Central memory CD8-positive, alpha-beta T cell (primary cell): ENCODE measurements around the gene RAP1GAP.
A peak's percentile ranks its signal among the peaks of the same experiment; 100 is the strongest.

ENCODE experiments used
- ATAC-seq: fragments of 150-1000 bp; cut with Tn5 transposase; replicated peaks from 2 replicates; pipeline ENCODE4 v1.10.0; 2022; ENCODE audit warnings: mild to moderate bottlenecking, moderate FRiP score, moderate number of reproducible peaks; ENCODE audit not compliant: poor library complexity, severe bottlenecking; ENCODE audit errors: extremely low read depth
- DNase-seq, 2 donors: peaks; one replicate each; pipeline ENCODE4 v3.0.0; 2021; ENCODE audit warnings: low spot score in 2 of 2
- H3K27ac Mint-ChIP-seq: one replicate; pipeline ENCODE4 v1.8.0; 2022; ENCODE audit warnings: low read depth, mild to moderate bottlenecking, moderate library complexity, mixed read lengths
- H3K27me3 Mint-ChIP-seq: one replicate; pipeline ENCODE4 v1.8.0; 2022; ENCODE audit warnings: mixed read lengths
- H3K36me3 Mint-ChIP-seq: one replicate; pipeline ENCODE4 v1.8.0; 2022; ENCODE audit warnings: mild to moderate bottlenecking, moderate library complexity, mixed read lengths; ENCODE audit not compliant: insufficient read depth
- H3K4me1 Mint-ChIP-seq: one replicate; pipeline ENCODE4 v1.8.0; 2022; ENCODE audit warnings: mixed read lengths
- H3K4me3 Mint-ChIP-seq: one replicate; pipeline ENCODE4 v1.8.0; 2022; ENCODE audit warnings: mild to moderate bottlenecking, moderate library complexity, mixed read lengths
- H3K9me3 Mint-ChIP-seq: one replicate; pipeline ENCODE4 v1.8.0; 2022; ENCODE audit warnings: mixed read lengths

The RAP1GAP gene

DNA sequence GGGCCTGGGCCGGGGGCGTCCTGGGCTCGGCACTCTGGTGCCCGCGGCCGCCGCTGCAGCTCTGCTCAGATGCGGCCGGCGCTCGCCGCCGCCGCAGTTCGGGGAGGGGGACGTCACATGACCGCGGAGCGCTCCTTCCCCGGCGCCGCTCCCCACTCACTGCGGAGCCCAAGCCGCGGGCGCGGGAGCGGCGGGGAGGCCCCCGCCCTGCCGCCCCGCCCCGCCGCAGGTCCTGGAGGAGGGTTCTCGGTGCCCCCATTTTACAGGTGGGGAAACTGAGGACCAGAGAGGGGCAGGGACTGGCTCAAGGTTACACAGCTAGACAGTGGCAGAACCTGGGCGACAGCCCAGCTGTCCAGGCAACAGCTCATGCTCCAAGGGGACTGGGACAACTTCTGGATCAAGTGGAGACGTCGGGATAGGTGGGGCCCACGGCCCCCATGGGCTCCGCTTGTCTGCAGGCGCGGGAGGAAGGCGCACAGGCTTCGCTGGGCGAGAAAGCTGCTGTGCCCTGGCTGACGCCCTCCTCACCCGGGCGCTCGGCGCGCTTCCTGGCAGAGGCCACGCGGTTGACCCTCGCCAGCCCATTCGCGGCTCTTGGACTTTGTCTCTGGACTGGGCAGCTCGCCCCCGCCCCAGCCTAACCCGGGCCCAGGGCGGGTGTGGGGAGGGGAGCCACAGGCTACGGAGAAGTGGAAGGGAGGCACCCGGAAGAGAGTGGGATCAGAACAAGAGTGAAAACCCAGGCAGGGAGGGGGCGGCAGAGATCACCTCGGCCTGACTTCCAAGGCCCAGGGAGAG, at the start of gene RAP1GAP:
RAP1GAP (minus strand) TSS at position 100 of the 801 bp plus-strand sequence. CDS start 49,325 bp downstream, outside the sequence.
- ATAC-seq (peak; percentile 60), DNase-seq (no peak)
- H3K27me3 Mint-ChIP-seq, result peaks cover 41% of the 10 kb centered on the region
- H3K4me1 Mint-ChIP-seq, result no peaks in the 10 kb centered on the region
- H3K27ac Mint-ChIP-seq, result no peak within 1 kb of the TSS
- H3K36me3 Mint-ChIP-seq, result peaks cover 3% of the 10 kb centered on the region
- H3K9me3 Mint-ChIP-seq, result no peaks in the 10 kb centered on the region
- H3K4me3 Mint-ChIP-seq, result peak within 1 kb of the TSS; percentile 57

- no peak overlapping the region for H3K4me3 Mint-ChIP-seq
- peaks cover 58% of the 10 kb centered on the region for H3K36me3 Mint-ChIP-seq
- H3K27me3 Mint-ChIP-seq, result no peaks in the 10 kb centered on the region
- H3K27ac Mint-ChIP-seq, result no peak overlapping the region
- DNase-seq (no peak), ATAC-seq (no peak)
- H3K4me1 Mint-ChIP-seq, result peaks cover 5% of the 10 kb centered on the region
- no peaks in the 10 kb centered on the region for H3K9me3 Mint-ChIP-seq
Observed at GRCh38 chr1:21716169-21716568, 47.0 kb upstream of the RAP1GAP start.

GRCh38 chr1:21707891-21708290, 38.7 kb upstream of the RAP1GAP start:
- DNase-seq, result no peak
- Mint-ChIP-seq H3K27ac (no peak overlapping the region), H3K4me3 (no peak overlapping the region), H3K9me3 (no peaks in the 10 kb centered on the region), H3K36me3 (peaks cover 46% of the 10 kb centered on the region), H3K27me3 (no peaks in the 10 kb centered on the region), H3K4me1 (no peaks in the 10 kb centered on the region)
- ATAC-seq, result no peak

GRCh38 chr1:21707086-21707840, 38.1 kb upstream of the RAP1GAP start:
- no peak overlapping the region for H3K27ac Mint-ChIP-seq
- no peaks in the 10 kb centered on the region for H3K27me3 Mint-ChIP-seq
- H3K9me3 Mint-ChIP-seq, result no peaks in the 10 kb centered on the region
- ATAC-seq (no peak), DNase-seq (no peak)
- peaks cover 47% of the 10 kb centered on the region for H3K36me3 Mint-ChIP-seq
- no peak overlapping the region for H3K4me3 Mint-ChIP-seq
- no peaks in the 10 kb centered on the region for H3K4me1 Mint-ChIP-seq

GRCh38 chr1:21706151-21706835, 37.1 kb upstream of the RAP1GAP start:
- Mint-ChIP-seq H3K9me3 (no peaks in the 10 kb centered on the region), H3K27ac (no peak overlapping the region), H3K4me1 (no peaks in the 10 kb centered on the region), H3K36me3 (peaks cover 42% of the 10 kb centered on the region), H3K4me3 (no peak overlapping the region), H3K27me3 (no peaks in the 10 kb centered on the region)
- no peak for DNase-seq
- no peak for ATAC-seq

GRCh38 chr1:21705303-21705980, 36.3 kb upstream of the RAP1GAP start:
- no peaks in the 10 kb centered on the region for H3K4me1 Mint-ChIP-seq
- no peak overlapping the region for H3K4me3 Mint-ChIP-seq
- H3K36me3 Mint-ChIP-seq, result peaks cover 44% of the 10 kb centered on the region
- DNase-seq (no peak), ATAC-seq (no peak)
- H3K27me3 Mint-ChIP-seq, result no peaks in the 10 kb centered on the region
- no peak overlapping the region for H3K27ac Mint-ChIP-seq
- H3K9me3 Mint-ChIP-seq, result no peaks in the 10 kb centered on the region

- DNase-seq (no peak), ATAC-seq (no peak)
- no peak overlapping the region for H3K4me3 Mint-ChIP-seq
- no peaks in the 10 kb centered on the region for H3K27me3 Mint-ChIP-seq
- peaks cover 52% of the 10 kb centered on the region for H3K36me3 Mint-ChIP-seq
- H3K9me3 Mint-ChIP-seq, result no peaks in the 10 kb centered on the region
- no peaks in the 10 kb centered on the region for H3K4me1 Mint-ChIP-seq
- no peak overlapping the region for H3K27ac Mint-ChIP-seq
Observed at GRCh38 chr1:21704145-21704544, 35.0 kb upstream of the RAP1GAP start.

- H3K4me1 Mint-ChIP-seq, result no peaks in the 10 kb centered on the region
- no peak overlapping the region for H3K4me3 Mint-ChIP-seq
- H3K36me3 Mint-ChIP-seq, result peaks cover 58% of the 10 kb centered on the region
- H3K9me3 Mint-ChIP-seq, result no peaks in the 10 kb centered on the region
- H3K27ac Mint-ChIP-seq, result peak overlapping the region; percentile 47
- H3K27me3 Mint-ChIP-seq, result no peaks in the 10 kb centered on the region
- ATAC-seq (no peak), DNase-seq (no peak)
Observed at GRCh38 chr1:21703318-21703963, 34.3 kb upstream of the RAP1GAP start.

DNA sequence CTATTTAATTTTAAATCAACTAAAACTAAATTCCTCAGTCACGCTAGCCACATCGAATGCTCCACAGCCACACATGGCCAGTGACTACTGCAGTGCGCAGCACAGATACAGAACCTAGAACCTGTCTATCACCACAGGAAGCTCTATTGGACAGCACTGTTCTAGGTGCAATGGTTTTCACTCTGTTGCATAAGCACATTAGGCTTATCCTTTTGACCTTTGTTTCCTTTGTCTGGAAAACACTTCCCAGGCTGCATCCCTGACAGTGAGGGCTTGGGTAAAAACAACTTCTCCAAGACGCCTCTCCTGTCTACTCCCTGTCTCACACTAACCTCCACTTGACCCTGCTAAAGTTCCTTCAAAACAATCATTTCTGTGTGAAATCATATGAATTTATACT, 33.6 kb upstream of the RAP1GAP start:
- Mint-ChIP-seq H3K36me3 (peaks cover 55% of the 10 kb centered on the region), H3K4me3 (no peak overlapping the region), H3K4me1 (no peaks in the 10 kb centered on the region), H3K27ac (peak overlapping the region; percentile 47), H3K9me3 (no peaks in the 10 kb centered on the region), H3K27me3 (no peaks in the 10 kb centered on the region)
- no peak for DNase-seq
- ATAC-seq, result no peak

DNA sequence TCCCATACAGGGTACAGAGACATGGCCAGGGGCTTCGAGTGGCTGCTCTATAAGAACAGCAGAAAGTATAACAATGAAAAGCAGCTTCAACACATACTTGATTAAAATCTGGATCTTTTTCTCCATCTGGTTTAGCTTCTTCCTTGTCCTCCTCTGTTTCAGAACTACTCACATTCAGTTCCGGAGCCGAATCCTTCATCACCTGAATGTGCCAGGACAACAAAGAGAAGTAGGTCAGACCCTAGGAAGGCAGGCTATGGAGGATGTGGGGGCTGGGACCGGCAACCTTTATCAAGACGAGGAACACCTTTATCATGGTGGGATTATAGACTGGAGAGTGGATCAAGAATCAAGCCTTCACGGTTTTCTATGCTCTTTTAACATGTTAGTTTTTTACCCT, 32.2 kb upstream of the RAP1GAP start:
- no peak for DNase-seq
- Mint-ChIP-seq H3K4me3 (no peak overlapping the region), H3K9me3 (no peaks in the 10 kb centered on the region), H3K4me1 (no peaks in the 10 kb centered on the region), H3K36me3 (peaks cover 50% of the 10 kb centered on the region), H3K27ac (no peak overlapping the region), H3K27me3 (no peaks in the 10 kb centered on the region)
- no peak for ATAC-seq

- Mint-ChIP-seq H3K27ac (no peak overlapping the region), H3K36me3 (peaks cover 45% of the 10 kb centered on the region), H3K4me1 (no peaks in the 10 kb centered on the region), H3K4me3 (no peak overlapping the region), H3K9me3 (no peaks in the 10 kb centered on the region), H3K27me3 (no peaks in the 10 kb centered on the region)
- no peak for ATAC-seq
- DNase-seq, result no peak
Observed at GRCh38 chr1:21700094-21700493, 30.9 kb upstream of the RAP1GAP start.

- no peaks in the 10 kb centered on the region for H3K27me3 Mint-ChIP-seq
- H3K4me3 Mint-ChIP-seq, result no peak overlapping the region
- H3K36me3 Mint-ChIP-seq, result peaks cover 45% of the 10 kb centered on the region
- ATAC-seq (no peak), DNase-seq (no peak)
- no peaks in the 10 kb centered on the region for H3K9me3 Mint-ChIP-seq
- H3K27ac Mint-ChIP-seq, result no peak overlapping the region
- H3K4me1 Mint-ChIP-seq, result no peaks in the 10 kb centered on the region
Observed at GRCh38 chr1:21696931-21697330, 27.8 kb upstream of the RAP1GAP start.
